Measurements from ENCODE around the gene SNX10. TPM values are rescaled to one million over a fixed set of nuclear protein-coding genes. Genes with fewer than 3 reads are reported as not detected.
"Not testable (repeated sequence)": the region's sequence is repeated elsewhere in the genome, so short reads cannot be mapped to it uniquely, and the experiment has no call there.

SNX10 gene, protein sequence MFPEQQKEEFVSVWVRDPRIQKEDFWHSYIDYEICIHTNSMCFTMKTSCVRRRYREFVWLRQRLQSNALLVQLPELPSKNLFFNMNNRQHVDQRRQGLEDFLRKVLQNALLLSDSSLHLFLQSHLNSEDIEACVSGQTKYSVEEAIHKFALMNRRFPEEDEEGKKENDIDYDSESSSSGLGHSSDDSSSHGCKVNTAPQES
- total RNA-seq = 10 to 100 TPM in 1 of 10 donors, 1 to 10 TPM in 9; 1.0 to 11.9 (median 1.8) TPM
- polyA plus RNA-seq = under 1 TPM; 0.75 to 0.88 TPM
- long read RNA-seq, donor 1, partial matches to known transcripts = 0 of 3 reads
- long read RNA-seq, donor 1, other reads (novel, unspliced or antisense) = 0 of 3 reads
- long read RNA-seq, donor 2, partial matches to known transcripts = 0 of 2 reads
- long read RNA-seq, donor 2, other reads (novel, unspliced or antisense) = 0 of 2 reads
- long read RNA-seq, donor 3, partial matches to known transcripts = 0 of 2 reads
- long read RNA-seq, donor 3, other reads (novel, unspliced or antisense) = 1 of 2 reads

- Histone ChIP-seq H3K27ac (peak within 1 kb of the TSS in 2 of 10 donors; percentile 32 to 89), H3K4me3 (peak within 1 kb of the TSS; percentile 32 to 76 (median 60)), H3K36me3 (no peaks in the 10 kb centered on the region), H3K4me1 (peaks cover 0 to 37% (median 6%) of the 10 kb centered on the region in 9 donors), H3K27me3 (peaks cover 0 to 22% (median 5%) of the 10 kb centered on the region in 7 donors), H3K9me3 (no peaks in the 10 kb centered on the region)
- peak in 4 of 9 donors; percentile 16 to 33 (median 29) for TF ChIP-seq CTCF (IDR thresholded peaks at IDR 0.05)
- WGBS, 2 donors = 2% methylated on average over 52 to 74 of the region's 74 CpGs
- peak; percentile 25 to 37 for DNase-seq
- ATAC-seq = peak; percentile 62 to 89 (median 80)
- intact Hi-C loops (cut with DNase I) = no loop called here
Measured at GRCh38 chr7:26291699-26292538, at the start of gene SNX10. Gene SNX10 (plus strand): TSS chr7:26291862. CDS start chr7:26346443, 54,581 bp downstream.

DNA sequence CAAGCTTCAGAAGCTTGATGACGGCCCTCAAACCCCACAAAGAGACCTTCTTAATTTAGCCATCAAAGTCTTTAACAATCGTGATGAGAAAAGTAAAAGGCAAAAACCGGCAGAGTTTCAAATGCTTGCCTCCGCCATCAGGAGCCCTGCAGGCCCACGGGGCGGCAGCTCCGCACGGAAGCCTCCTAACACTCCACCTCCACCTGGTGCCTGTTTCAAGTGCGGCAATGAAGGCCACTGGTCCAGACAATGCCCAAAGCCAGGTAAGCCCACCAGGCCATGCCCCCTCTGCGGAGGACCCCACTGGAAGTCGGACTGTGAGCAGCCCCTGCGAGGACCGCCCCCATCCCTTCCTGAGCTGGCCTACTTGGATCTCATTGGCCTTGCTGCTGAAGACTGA is 46.5 kb upstream of the SNX10 start:
- DNase-seq (no peak), ATAC-seq (no peak)
- Histone ChIP-seq H3K27me3 (peaks cover 0 to 19% (median 4%) of the 10 kb centered on the region in 7 donors), H3K36me3 (no peaks in the 10 kb centered on the region), H3K4me1 (no peaks in the 10 kb centered on the region), H3K27ac (no peak overlapping the region), H3K4me3 (no peak overlapping the region), H3K9me3 (no peaks in the 10 kb centered on the region)
- WGBS, 2 donors = 92 to 93% methylated on average over 13 of the region's 13 CpGs
- no peak for TF ChIP-seq CTCF (IDR thresholded peaks at IDR 0.05)
- intact Hi-C loops (cut with DNase I) = loop anchor here in 1 of 10 donors (10.0 kb wide), 1 partner anchor 90 kb away; the partner anchor contains the start of gene NFE2L3

- WGBS, 2 donors = 80 to 81% methylated on average over 12 of the region's 12 CpGs
- Histone ChIP-seq H3K36me3 (no peaks in the 10 kb centered on the region), H3K4me3 (no peak overlapping the region), H3K9me3 (no peaks in the 10 kb centered on the region), H3K27ac (no peak overlapping the region), H3K27me3 (peaks cover 0 to 14% (median 4%) of the 10 kb centered on the region in 7 donors), H3K4me1 (no peaks in the 10 kb centered on the region)
- DNase-seq = no peak
- ATAC-seq = no peak
- intact Hi-C loops (cut with DNase I) = no loop called here
- TF ChIP-seq CTCF (IDR thresholded peaks at IDR 0.05) = no peak
Measured at GRCh38 chr7:26250239-26250638, 41.4 kb upstream of the SNX10 start.

DNA sequence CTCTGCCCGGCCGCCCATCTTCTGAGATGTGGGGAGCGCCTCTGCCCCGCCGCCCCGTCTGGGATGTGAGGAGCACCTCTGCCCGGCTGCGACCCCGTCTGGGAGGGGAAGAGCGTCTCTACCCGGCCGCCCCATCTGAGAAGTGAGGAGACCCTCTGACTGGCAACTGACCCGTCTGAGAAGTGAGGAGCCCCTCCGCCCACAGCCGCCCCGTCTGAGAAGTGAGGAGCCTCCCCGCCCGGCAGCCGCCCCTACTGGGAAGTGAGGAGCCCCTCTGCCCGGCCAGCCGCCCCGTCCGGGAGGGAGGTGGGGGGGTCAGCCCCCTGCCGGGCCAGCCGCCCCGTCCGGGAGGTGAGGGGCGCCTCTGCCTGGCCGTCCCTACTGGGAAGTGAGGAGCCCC is 29.8 kb upstream of the SNX10 start:
- ATAC-seq; H3K27ac ChIP-seq; H3K4me3 ChIP-seq; DNase-seq; H3K4me1 ChIP-seq; H3K36me3 ChIP-seq; intact Hi-C loops (cut with DNase I): not testable (repeated sequence)
- Histone ChIP-seq H3K27me3 (peaks cover 0 to 13% (median 0%) of the 10 kb centered on the region in 7 donors), H3K9me3 (peaks cover 0 to 15% (median 0%) of the 10 kb centered on the region in 11 donors)
- 96 to 98% methylated on average over 15 to 27 of the region's 29 CpGs for WGBS, 2 donors
